Hematopoietic multipotent progenitor cell treated with erythropoietin and hydrocortisone succinate and interleukin-3 and kit ligand, for 4 days (in vitro differentiated cells): ENCODE results near the gene STK40.
A peak's percentile ranks its signal among the peaks of the same experiment; 100 is the strongest.

ENCODE experiments used
- DNase-seq: peaks from one replicate; pipeline ENCODE4 v3.0.0-alpha.2; 2015

The STK40 gene

DNA sequence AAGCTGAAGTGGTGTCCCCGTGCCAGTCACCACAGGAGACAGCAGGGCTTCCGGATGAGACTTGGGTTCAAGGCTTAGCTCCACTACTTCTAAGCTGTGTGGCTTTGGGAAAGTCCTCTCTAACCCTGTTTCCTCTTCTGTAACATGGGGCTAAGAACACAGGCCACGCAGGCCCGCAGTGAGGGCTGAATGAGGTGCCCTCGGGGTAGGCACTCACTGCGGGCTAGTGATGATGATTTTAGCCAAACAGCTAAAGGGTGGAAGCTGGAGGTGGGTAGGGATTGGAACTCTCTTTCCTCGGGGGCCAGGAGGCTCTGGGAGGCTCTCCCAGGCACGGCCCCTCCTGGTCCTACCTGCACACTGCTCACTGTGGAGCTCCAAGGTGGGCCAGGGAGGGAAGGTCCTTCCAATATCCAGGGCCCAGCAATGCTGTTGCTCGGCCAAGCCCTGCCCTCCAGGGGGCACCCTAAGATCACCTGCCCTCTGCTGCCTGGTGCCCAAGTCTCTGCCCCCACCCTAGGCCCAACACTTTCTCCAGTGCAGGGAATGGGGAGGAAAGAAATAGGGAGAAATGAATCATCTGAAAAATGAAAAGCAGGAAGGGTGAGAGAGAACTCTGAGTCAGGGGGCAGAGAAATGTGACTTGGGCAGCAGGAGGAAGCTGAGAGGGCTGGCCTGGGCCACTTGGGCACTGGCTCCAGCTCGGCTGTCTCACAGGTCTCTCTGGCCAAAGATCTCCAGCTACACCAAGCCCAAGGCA lies 43.1 kb downstream of the STK40 start:
- DNase-seq: peak; percentile 75

DNA sequence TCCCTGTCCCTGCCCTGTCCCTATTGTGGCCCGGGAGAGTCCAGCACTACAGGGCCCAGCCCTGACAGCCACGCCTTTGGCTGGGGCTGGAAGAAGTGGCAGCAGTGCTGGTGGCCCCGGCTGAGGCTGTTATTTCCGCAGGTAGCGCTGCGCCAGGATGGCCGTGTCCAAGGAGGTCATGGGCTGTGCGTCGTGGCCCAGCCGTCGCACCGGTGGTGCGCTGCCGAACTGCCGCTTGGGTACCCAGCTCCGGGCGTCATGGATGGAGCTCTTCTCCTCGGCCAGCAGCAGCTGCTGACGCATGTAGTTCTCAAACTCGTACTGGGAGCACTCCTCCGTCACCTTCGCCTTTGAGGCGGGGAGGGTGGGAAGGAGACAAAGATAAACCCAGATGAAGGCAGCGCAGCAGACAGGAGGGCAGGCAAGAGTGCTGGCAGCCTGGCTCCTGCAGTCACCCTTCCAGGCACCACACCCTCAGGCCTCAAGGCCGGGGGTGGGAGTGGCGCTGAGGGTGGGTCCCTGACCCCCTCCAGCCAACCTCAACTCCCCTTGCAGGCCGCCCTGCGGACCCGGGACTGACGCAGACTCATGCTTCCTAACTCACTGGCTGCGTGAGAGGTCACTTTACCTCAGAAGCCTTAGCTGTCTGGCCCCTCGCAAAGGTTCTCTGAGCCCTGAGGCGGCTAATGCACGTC lies 44.0 kb downstream of the STK40 start:
- no peak for DNase-seq

DNA sequence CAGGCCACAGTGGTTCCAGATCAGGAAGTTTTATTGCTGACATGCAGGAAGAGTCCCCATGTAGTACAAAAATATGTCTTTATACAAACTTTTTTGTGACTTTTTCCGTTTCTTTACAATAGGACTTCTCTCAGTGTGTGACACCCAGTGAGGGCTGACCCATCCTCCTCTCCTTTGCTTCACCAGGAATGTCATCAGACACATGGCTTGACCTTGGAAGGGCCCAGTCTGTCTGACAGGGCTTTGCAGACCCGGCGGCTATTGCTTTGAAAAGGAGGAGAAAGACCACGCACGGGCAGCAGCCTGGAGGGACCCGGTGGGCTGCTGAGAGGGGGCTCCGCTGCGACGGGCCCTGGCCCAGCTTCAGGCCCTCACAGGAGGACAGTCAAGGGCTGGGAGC lies 46.1 kb downstream of the STK40 start:
- DNase-seq: no peak

DNA sequence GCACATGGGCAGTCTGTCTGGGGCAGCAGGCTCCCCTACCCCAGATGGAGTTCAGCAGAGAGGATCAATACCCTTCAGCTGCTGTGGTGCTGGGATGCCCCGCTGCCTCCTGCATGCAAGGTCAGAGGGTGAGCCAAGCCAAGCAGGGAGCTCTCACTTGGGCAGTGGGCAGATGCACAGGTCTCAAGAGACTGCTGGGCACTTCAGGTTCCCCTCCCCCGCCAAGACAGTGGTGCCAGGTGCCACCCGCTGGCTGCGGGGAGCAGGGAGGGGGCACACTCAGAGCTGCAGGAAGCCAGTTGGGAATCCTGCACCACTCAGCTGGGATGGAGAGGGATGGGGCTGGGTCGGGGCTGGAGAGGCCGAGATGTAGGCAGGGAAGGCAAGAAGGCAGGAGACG lies 46.5 kb downstream of the STK40 start:
- no peak for DNase-seq

DNA sequence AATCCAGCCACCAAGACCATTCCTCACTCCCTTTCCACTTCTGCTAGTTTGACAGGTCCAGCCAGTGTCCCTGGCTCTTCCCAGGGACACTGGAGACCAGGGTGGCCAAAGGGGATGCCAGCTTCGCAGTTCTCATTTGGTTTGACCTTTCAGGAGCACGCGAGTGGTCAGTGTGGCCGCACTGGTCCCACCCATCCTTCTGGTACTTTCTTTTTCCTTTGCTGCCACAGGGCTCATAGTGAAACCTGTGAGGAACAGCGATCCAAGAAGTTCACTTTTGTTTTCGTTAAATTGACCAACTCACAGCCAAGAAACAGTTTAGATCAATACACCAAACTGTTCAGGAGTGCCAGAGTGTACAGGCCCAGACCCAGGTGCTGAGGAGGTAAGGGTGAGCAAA lies 47.9 kb downstream of the STK40 start:
- DNase-seq: no peak

DNA sequence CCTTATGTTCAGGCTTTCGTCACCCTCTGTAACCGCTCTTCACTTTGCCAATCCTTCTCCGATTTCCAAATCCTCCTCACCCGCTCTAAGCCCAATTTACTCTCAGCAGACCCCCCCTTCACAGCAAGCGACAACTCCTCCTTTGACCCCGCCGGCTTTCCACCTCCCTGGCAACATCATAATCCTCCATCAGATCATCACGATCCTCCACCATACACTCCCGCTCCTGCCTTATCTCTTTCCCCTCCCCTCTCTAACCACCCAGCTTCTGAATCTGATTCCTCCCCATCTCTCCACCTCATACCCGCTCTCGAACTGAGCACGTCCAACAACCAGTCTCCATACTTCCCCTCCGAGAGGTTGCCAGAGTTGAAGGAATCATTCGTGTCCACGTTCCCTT lies 54.8 kb downstream of the STK40 start:
- DNase-seq: no peak

DNA sequence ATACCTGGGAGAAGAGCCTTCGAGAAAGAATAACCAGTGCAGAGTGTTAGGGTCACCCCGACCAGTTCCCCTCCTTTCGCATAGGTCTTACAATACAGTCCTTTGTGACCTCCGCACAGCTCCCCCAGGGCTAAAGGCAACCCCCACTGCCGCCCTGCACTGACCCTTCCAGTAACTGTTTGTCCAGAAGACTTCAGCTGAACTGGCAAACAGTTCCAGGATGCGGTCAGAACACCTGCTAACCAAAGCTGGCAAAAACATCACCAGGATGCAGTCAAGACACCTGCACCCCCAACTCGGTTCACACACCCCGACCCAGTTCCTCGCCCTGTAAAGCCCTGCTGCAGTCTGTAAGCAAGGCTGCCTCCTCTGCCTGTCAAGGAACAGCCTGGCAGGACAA lies 55.9 kb downstream of the STK40 start:
- DNase-seq: no peak

DNA sequence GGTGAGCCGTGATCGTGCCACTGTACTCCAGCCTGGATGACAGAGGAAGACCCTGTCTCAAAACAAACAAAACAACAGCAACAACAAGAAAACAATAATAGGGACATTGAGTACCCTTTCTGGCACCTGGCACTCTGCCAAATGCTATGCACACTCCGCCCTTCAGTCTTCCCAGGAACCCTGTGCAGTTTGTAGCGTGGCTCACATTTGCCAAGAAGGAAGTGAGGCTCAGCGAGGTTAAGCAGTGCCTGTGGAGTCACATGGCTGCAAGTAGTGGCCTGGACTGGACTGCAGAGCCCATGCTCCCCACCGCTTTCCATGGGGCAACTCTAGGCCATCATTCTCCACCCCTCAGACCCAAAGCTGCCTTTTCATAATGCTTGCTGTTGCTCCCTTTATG lies 57.0 kb downstream of the STK40 start:
- peak; percentile 62 for DNase-seq

DNA sequence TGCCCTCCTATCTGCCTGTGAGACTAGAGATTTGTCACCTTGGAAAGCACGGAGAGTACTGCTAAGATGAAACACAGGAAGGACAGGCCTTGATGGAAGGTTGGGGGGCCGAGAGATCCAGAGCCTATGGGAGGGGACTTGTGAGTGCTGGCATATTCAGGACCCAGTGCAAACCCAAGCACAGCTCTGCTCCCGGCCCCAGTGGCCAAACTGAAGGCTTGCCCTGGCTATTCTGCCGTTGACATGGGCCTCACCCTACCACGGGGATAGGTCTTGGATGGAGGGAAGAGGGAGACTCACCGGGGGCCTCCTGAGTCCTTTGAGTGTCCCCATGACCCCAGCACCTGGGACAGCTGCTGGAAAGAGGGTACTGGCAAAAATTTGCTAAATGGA lies 57.6 kb downstream of the STK40 start:
- DNase-seq: no peak

DNA sequence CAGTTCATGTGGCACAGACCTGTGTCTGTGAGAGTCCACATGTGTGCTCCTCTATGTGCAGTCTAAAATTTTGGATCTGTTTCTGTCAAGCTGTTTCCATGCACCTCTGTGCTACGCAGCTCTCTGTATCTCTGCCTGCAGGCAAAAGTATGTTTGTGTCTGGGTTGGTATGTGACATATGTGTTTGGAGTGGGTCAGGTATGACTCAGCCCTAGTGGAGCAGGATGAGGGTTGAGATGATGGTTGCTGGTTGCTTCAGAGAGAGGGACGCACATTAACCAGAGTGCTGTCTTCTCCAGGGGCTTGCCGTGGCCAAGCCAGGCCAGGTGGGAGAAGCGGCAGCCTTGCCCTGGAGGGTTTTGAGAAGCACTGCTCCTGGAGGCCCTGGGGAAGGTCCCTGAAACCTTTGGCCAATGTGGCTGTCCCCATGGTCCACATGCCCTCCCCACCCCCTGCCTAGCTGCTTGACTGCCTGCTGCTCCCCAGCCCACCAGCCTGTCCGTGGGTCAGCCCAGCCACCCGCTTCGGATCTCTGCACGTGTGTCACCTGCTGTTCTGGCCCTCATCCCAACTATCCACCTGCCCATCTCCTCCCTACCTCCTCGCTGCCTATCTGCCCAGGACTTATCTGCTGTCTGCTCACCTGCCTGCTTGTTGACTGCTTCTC lies 58.2 kb downstream of the STK40 start:
- no peak for DNase-seq

DNA sequence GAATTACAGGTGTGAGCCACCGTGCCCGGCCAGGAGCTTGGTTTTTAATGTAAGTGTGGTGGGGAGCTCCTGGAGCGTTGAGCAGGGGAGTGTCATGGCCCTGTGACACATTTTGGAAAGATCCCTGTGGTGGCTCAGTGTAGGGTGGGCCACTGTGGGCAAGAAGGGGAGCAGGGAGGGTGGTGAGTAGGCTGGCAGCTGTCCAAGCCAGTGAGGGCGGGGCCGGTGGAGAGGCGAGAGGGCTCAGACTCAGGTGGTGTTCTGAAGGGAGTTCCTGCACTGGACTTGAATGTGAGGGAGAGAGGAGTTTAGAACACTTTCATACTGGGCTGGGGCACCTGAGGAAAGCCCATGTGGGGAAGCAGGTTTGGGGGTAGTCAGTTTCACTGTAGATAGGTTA lies 59.2 kb downstream of the STK40 start:
- peak; percentile 65 for DNase-seq

DNA sequence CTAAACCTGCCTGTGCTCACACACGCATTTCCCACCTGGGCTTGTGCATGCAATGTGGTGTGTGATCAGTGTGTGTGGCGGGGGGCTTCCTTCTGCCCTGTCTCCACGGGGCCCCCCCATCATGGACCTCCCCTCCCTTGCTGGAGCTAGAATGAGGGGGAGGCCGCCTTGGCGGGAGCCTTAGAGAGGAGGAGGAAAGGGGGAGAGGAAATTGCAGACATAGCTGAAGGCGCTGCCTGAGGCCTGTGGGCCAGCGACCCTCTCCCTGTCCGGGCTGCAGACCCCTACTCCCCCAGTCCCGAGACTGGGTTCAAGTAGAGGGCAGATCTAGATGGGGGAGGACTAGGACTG lies 61.4 kb downstream of the STK40 start:
- no peak for DNase-seq

DNA sequence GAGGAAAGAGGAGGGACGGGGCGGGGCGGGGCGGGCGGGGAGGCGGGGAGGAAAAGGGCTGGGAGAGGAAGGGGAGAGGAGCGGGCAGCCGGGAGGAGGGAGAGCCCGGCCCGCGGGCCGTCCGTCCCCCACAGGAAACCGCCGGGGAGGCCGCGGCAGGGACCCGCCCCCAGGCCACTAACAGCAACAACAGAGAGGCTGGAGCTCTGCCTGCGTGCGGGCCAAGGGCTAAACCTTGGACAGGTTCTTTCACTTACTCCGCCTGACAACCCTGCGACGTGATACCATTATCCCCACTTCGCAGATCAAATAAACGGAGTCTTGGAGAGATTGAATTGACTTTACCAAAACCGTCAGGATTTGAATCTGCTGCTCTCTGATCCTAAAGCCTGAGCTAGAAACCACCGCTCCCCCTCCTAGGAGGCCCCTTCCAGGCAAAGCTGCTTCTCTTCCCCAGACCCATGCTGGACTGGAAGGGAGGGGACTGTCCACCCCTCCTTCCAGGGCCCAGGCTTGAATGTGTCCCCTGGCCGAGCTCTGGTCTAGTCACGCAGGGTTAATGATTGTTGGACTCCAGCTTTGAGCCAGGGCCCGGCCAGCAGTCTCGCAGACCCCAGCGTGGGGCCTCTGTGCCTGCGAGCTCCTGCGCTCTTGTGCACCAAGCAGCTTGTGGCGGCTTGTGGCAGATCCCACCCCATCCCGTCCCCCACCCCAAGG lies 61.9 kb downstream of the STK40 start, which contains the start of gene EVA1B:
TSS of gene EVA1B (minus strand) at position 10 of the 717 bp plus-strand sequence. CDS start 608 bp downstream, outside the sequence.
- DNase-seq: peak; percentile 87

DNA sequence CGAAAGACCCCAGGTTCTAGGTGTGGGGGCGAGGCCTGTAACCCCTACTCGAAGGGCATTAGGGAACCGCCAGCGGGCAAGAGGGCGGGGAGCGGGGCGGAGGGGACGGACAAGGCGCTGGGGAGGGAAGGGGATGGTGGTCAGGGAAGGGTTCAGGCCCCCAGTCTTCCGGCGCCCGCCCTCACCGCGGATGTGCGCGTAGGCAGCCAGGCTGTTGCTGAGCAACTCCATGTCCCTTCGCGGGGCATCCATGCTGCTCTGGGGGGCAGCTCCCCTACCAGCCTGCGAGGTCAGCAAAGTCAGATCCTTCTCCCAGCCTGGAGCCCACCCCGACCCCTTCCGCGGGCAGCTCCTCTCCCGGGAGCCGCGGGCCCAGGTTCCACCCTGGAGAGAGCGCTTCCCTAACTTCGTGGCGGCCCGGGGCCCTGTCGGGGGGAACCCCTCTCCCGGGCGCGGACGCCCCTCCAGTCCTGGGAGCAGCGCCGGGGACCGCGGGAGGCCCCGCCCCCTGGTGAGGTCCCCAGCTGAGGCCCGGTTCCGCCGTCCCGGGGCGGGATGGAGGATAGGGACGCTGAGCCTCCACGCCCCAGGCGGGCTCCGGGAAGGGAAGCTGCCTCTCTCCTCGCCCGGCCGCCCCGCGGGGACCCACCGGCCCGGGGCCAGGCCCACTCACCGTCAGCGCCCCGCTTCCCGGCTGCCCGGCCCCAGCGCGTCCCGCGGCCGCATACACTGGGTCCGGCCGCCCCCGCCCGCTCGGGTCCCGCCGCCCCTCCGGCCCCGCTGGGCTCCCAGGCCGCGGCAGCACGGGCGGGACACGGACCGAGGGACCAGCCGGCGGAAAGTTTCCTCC lies 62.7 kb downstream of the STK40 start:
- peak; percentile 82 for DNase-seq

DNA sequence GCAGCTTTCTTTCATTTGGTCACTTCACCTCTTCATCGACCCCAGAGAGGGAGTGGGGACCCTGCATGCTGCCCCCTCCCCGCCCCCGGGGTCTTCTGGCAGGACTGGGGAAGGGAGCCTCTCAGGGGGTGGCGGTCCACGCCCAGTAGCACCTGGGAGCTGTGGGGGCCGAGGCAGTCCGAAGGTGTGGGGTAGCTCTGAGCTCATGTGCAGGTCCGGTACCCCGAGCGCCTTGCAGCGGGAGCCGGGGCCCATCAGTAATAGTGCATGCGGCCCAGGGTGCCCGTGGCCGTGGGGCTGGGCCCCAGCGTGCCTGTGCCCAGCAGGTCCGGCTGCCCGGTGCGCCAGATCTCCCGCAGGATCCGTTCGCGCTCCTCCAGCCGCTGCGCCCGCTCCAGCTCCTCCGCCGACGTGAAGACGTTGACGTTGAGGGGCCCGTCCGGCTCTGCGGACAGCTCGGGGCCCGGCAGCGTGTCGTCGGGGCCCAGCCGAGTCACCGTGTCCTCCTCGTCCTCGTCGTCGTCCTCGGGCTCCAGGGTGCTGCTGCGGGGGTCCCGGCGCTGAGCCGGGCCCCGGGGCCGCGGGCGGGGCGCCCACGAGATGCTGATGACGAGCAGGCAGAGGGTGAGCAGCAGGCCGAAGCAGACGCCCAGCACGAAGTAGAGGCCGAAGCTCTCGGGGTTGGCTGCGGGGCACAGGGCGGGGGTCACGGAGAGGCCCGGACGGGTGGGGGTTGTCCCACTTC lies 63.5 kb downstream of the STK40 start:
- DNase-seq: no peak

DNA sequence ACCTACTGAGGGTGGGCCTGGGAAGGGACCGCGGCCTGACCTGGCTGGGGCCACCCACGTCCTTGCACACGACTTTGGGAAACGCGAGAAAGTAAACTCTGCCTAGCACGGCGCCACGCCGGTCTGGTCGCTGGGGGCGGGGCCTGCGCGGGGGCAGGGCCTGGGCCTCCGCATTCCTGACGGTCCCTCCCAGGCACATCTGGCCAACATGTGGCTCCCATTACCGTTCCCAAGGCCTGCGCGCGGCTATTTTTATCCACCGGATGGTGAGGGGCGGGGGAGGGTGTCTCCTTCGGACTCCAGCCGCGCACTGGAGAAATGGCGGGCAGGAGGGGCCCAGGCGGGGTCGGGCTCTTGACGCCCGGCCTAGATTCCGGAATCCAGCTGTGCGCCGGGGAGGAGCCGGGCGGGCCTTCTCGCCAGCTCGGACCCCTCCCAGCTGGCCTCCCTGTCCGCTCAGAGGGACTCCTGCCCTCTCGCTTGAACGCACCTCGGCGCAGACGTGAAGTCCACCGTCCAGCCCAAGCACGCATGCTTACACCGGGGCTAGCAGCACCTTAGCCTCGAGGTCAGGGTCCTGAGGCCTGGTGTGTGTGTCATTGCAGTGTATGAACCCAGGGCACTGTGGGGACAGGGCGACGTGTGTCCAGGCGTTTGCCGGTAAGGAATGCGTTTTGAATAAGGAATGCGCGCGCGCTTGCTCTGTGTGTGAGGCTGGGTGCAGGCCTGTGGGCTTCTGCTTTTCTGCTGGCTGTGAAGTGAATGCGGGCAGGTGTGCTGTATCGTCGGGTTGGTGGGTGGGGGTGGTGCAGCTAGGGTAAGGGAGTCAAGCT lies 64.4 kb downstream of the STK40 start:
- peak; percentile 51 for DNase-seq

DNA sequence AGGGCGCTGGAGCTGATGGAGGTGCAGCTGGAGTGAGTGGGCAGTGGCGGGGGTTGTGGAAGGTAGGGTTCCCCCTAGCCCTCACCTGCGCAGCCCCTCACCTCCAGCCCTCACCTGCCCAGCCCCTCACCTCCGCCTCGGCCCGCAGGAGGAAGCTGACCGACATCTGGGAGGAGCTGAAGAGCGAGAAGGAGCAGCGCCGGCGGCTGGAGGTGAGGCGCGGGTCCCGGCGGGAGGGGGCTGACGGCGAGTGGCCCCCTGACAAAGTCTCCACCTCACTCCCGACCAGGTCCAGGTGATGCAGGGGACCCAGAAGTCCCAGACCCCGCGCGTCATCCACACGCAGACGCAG lies 65.0 kb downstream of the STK40 start:
- DNase-seq: no peak

DNA sequence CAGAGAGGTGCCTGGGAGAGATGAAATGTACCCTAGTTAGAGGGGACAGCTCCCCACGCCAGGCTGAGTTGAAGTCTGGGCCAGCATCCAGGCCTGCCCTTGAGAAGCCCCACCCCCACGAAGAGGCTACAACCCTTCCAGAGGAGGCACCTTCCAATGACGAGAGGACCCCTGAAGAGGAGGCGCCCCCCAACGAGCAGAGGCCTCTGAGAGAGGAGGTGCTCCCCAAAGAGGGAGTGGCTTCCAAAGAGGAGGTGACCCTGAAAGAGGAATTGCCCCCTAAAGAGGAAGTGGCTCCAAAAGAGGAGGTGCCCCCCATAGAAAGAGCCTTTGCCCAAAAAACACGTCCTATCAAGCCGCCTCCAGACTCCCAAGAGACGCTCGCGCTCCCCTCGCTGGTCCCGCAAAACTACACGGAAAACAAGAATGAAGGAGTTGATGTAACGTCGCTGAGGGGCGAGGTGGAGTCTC lies 65.4 kb downstream of the STK40 start:
- DNase-seq: peak; percentile 67

DNA sequence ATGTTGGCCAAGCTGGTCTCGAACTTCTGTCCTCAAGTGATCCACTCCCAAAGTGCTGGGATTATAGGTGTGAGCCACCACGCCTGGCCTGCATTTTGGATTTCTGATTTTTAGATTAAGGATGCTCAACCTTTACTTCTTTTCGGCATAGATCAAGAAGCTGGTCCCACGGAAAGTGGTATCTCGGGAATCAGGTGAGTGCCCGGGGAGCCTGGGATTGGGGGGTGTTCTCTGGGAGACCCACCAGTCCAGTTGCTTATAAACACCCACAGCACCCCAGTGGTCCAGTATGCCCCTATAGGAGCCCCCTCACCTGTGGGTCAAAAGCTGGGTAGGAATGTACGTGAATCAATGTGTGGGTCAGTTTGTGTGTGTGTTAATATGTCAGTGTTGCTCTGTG lies 76.3 kb downstream of the STK40 start:
- DNase-seq: no peak

DNA sequence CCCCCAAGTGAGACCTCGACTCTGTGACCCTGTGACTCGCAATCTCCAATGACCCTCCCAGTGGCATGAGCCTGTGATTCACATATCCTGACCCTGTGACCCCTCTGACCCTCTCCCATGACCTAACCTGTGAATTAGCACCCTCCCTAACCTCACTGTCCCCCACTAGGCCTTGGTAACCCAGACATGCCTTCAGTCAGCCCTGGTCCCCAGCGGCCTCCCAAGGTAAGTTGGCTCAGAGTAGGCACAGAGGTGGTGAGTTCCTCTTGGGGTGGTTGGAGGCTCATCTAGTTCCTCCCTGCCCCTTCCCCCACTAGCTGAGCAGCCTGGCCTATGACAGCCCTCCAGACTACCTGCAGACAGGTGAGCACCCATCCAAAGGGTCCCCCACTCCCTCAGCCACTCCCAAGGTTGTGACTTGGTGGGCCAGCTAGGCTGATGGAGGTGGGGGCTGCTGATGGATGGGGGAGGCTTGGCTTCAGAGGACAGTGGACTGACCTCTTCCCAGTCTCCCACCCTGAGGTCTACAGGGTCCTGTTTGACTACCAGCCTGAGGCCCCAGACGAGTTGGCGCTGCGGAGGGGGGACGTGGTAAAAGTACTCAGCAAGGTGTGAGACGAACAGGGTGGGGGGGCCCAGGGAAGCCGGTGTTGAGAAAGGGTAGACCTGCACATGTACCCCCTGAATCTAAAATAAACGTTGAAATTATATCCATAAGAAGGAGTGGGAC lies 78.0 kb downstream of the STK40 start:
- no peak for DNase-seq
